Esophagus muscularis mucosa (tissue), 3 donors: ENCODE measurements around the gene NXT2.

Experiments
- CTCF ChIP-seq, 3 experiments: fragments of 200-600 bp in 2 of 3; fragments of 450-650 bp in 1 of 3; sonication (generic) in 2 of 3; IDR thresholded peaks; one replicate each; pipeline ENCODE4 v1.5.1; 2017 to 2019; ENCODE audit warnings: antibody characterized with exemption in 3 of 3, mild to moderate bottlenecking in 2 of 3, moderate library complexity in 1 of 3
- POLR2A ChIP-seq: fragments of 450-650 bp; IDR thresholded peaks from one replicate; pipeline ENCODE4 v1.6.1; 2017; ENCODE audit warnings: antibody characterized with exemption, moderate library complexity, mild to moderate bottlenecking, low read depth

- TF ChIP-seq CTCF (IDR thresholded peaks at IDR 0.05) (no peak), POLR2A (no peak)
Measured at GRCh38 chrX:109487640-109488039, 49.0 kb upstream of the NXT2 start.
